SH-SY5Y (cell line): ENCODE measurements around the gene NDRG4.

Experiments used
- GATA2 ChIP-seq: IDR thresholded peaks from 2 replicates; pipeline ENCODE4 v1.6.1; 2011; ENCODE audit warnings: mild to moderate bottlenecking, low read depth, low read length
- GATA3 ChIP-seq: IDR thresholded peaks from 2 replicates; pipeline ENCODE4 v1.6.1; 2011; ENCODE audit warnings: low read depth, mild to moderate bottlenecking, low read length, moderate library complexity

GRCh38 chr16:58478427-58478826 lies 21.5 kb upstream of the NDRG4 start:
- TF ChIP-seq GATA2 (no peak), GATA3 (no peak)
